Subcutaneous preadipocyte (primary cell): ENCODE results near the gene KRT6B. TPM values are rescaled to one million over a fixed set of nuclear protein-coding genes. Genes with fewer than 3 reads are reported as not detected.

Experiments
- total RNA-seq: library from RNA; depleted of rRNA; stranded (reverse); fragments of >200 nt; gene quantifications from 2 replicates; pipeline ENCODE4 v1.2.3, GENCODE V29; 2012

KRT6B gene
- total RNA-seq: not detected in 2 replicates

GRCh38 chr12:52452101-52452500 lies at the start of gene KRT6B:
TSS of gene KRT6B (minus strand) at chr12:52452146. CDS start at chr12:52452078, 68 bp downstream.

GRCh38 chr12:52493172-52493571 lies 41.2 kb upstream of the KRT6B start, which contains the start of gene KRT6A:
TSS of gene KRT6A (minus strand) at chr12:52493257. CDS start at chr12:52493188, 69 bp downstream.

GRCh38 chr12:52473768-52474167 lies 21.8 kb upstream of the KRT6B start, which contains the start of gene KRT6C:
TSS of gene KRT6C (minus strand) at chr12:52473805. CDS start at chr12:52473737, 68 bp downstream.

GRCh38 chr12:52434081-52434733 lies 17.7 kb downstream of the KRT6B start, which contains the start of gene KRT75:
TSS of gene KRT75 (minus strand) at chr12:52434371. CDS start at chr12:52434304, 67 bp downstream.

GRCh38 chr12:52405922-52406385 lies 46.0 kb downstream of the KRT6B start, which contains the start of gene KRT82:
TSS of gene KRT82 (minus strand) at chr12:52406335. CDS start at chr12:52406277, 58 bp downstream.

Other genes starting within 250 kb of the KRT6B start
- 0.78 TPM in 1 of 2 replicates, not detected in the other for gene KRT7, start 218.9 kb downstream of the KRT6B start, total RNA-seq
- not detected in 2 replicates for gene KRT86, start 177.5 kb downstream of the KRT6B start, total RNA-seq
- not detected in 2 replicates for gene KRT81, start 160.6 kb downstream of the KRT6B start, total RNA-seq
- not detected in 2 replicates for gene KRT83, start 130.7 kb downstream of the KRT6B start, total RNA-seq
- gene KRT85, start 84.7 kb downstream of the KRT6B start, total RNA-seq: not detected in 2 replicates
- gene KRT84, start 66.5 kb downstream of the KRT6B start, total RNA-seq: not detected in 2 replicates
- gene KRT82, start 45.8 kb downstream of the KRT6B start, total RNA-seq: not detected in 2 replicates
- gene KRT75, start 17.8 kb downstream of the KRT6B start, total RNA-seq: not detected in 2 replicates
- not detected in 2 replicates for gene KRT6C, start 21.7 kb upstream of the KRT6B start, total RNA-seq
- 0.78 TPM in 1 of 2 replicates, not detected in the other for gene KRT6A, start 41.1 kb upstream of the KRT6B start, total RNA-seq
- 0.20 TPM in 1 of 2 replicates, not detected in the other for gene KRT5, start 68.2 kb upstream of the KRT6B start, total RNA-seq
- gene KRT71, start 101.0 kb upstream of the KRT6B start, total RNA-seq: not detected in 2 replicates
- gene KRT74, start 121.7 kb upstream of the KRT6B start, total RNA-seq: not detected in 2 replicates
- gene KRT72, start 149.3 kb upstream of the KRT6B start, total RNA-seq: not detected in 2 replicates
- gene KRT73, start 166.4 kb upstream of the KRT6B start, total RNA-seq: not detected in 2 replicates
- not detected in 2 replicates for gene KRT2, start 200.1 kb upstream of the KRT6B start, total RNA-seq
- not detected in 2 replicates for gene KRT1, start 228.3 kb upstream of the KRT6B start, total RNA-seq